NCI-H2107 treated with DMSO at 0.1 percent for 48 hours (cell line): ENCODE results near the gene TP53.
"Not testable (repeated sequence)": the region's sequence is repeated elsewhere in the genome, so short reads cannot be mapped to it uniquely, and the experiment has no call there.

Experiments used
- DNase-seq: peaks from one replicate; lab custom pipeline; 2025; ENCODE audit not compliant: unreplicated experiment; lab: John Stamatoyannopoulos, UW

TP53 gene

GRCh38 chr17:7676533-7676932, 10.8 kb downstream of the TP53 start:
- DNase-seq, result no peak

GRCh38 chr17:7674934-7675333, 12.4 kb downstream of the TP53 start:
- DNase-seq, result no peak

GRCh38 chr17:7673239-7673638, 14.1 kb downstream of the TP53 start:
- DNase-seq, result no peak

GRCh38 chr17:7668482-7668881, 18.8 kb downstream of the TP53 start:
- DNase-seq, result no peak

GRCh38 chr17:7667656-7668406, 19.5 kb downstream of the TP53 start:
- no peak for DNase-seq

GRCh38 chr17:7656958-7657609, 30.2 kb downstream of the TP53 start:
- DNase-seq, result no peak

GRCh38 chr17:7655541-7655840, 31.8 kb downstream of the TP53 start:
- no peak for DNase-seq

- no peak for DNase-seq
Measured at GRCh38 chr17:7654832-7655540, 32.3 kb downstream of the TP53 start.

- DNase-seq, result no peak
Measured at GRCh38 chr17:7652388-7653356, 34.6 kb downstream of the TP53 start.

- no peak for DNase-seq
Measured at GRCh38 chr17:7651665-7652387, 35.5 kb downstream of the TP53 start.

- no peak for DNase-seq
Measured at GRCh38 chr17:7651097-7651664, 36.1 kb downstream of the TP53 start.

GRCh38 chr17:7650509-7651096, 36.7 kb downstream of the TP53 start, which contains the start of gene ATP1B2:
TSS of gene ATP1B2 (plus strand) at chr17:7650926. CDS start at chr17:7651519, 593 bp downstream.
- no peak for DNase-seq

GRCh38 chr17:7647018-7647417, 40.3 kb downstream of the TP53 start:
- DNase-seq, result no peak

- no peak for DNase-seq
Measured at GRCh38 chr17:7646457-7646856, 40.8 kb downstream of the TP53 start.

- no peak for DNase-seq
Measured at GRCh38 chr17:7644775-7645174, 42.5 kb downstream of the TP53 start.

- not testable (repeated sequence) for DNase-seq
Measured at GRCh38 chr17:7641635-7642034, 45.7 kb downstream of the TP53 start.

GRCh38 chr17:7640783-7641182, 46.5 kb downstream of the TP53 start:
- DNase-seq, result no peak

- DNase-seq, result no peak
Measured at GRCh38 chr17:7636163-7636562, 51.1 kb downstream of the TP53 start.

- no peak for DNase-seq
Measured at GRCh38 chr17:7634384-7634783, 52.9 kb downstream of the TP53 start.

- no peak for DNase-seq
Measured at GRCh38 chr17:7633093-7633492, 54.2 kb downstream of the TP53 start.
